ENCODE data around the gene TM9SF1.
"Not testable (repeated sequence)": the region's sequence is repeated elsewhere in the genome, so short reads cannot be mapped to it uniquely, and the experiment has no call there.

DNA sequence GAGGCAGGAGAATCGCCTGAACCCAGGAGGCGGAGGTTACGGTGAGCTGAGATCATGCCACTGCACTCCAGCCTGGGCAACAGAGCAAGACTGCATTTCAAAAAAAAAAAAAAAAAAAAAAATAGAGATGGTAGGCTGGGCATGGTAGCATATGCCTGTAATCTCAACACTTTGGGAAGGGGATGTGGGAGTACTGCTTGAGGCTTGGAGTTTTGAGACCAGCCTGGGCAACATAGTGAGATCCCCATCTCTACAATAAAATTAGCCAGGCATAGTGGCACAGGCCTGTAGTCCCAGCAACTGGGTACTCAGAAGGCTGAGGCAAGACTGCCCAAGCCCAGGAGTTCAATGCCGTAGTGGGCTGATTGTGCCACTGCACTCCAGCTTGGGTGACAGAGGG lies 27.7 kb upstream of the TM9SF1 start:
- not testable (repeated sequence) for TF ChIP-seq CEBPB, SREBF2 (IDR thresholded peaks at IDR 0.05)
